Kidney (tissue), 14 donors: ENCODE measurements around the gene MEIKIN. TPM values are rescaled to one million over a fixed set of nuclear protein-coding genes. Genes with fewer than 3 reads are reported as not detected.

Experiments
- DNase-seq, 5 donors: peaks; one replicate each; pipeline ENCODE4 v3.0.0-alpha.2; 2013 to 2020
- FAIRE-seq: peaks from 2 replicates; lab custom pipeline; 2012; peaks lifted over from hg19 to GRCh38; lab: Jason Lieb, UNC
- H3K27ac ChIP-seq, 2 donors: one replicate each; pipeline ENCODE4 v1.7.0; 2013; ENCODE audit warnings: low read depth in 2 of 2, low read length in 2 of 2, inconsistent platforms in 1 of 2
- H3K27me3 ChIP-seq: one replicate; pipeline ENCODE4 v1.7.1; 2013; ENCODE audit warnings: low read length, inconsistent platforms; ENCODE audit not compliant: control insufficient read depth, insufficient read depth
- H3K36me3 ChIP-seq, 3 donors: one replicate each; pipeline versions ENCODE4 v1.7.0 to v1.7.1; 2013; ENCODE audit warnings: low read length in 3 of 3, control low read depth in 1 of 3, inconsistent platforms in 1 of 3; ENCODE audit not compliant: insufficient read depth in 3 of 3, control insufficient read depth in 2 of 3
- H3K4me1 ChIP-seq, 3 donors: one replicate each; pipeline versions ENCODE4 v1.7.0 to v1.7.1; 2013; ENCODE audit warnings: low read length in 3 of 3, inconsistent platforms in 1 of 3, low read depth in 1 of 3; ENCODE audit not compliant: control insufficient read depth in 2 of 3, insufficient read depth in 2 of 3
- H3K4me3 ChIP-seq, 3 donors: one replicate each; pipeline versions ENCODE4 v1.7.0 to v1.8.1; 2013; ENCODE audit warnings: low read length in 3 of 3, control low read depth in 1 of 3, inconsistent platforms in 1 of 3
- H3K9ac ChIP-seq, 3 donors: one replicate each; pipeline versions ENCODE4 v1.7.0 to v1.7.1; 2013; ENCODE audit warnings: low read length in 3 of 3, control low read depth in 1 of 3, inconsistent platforms in 1 of 3
- H3K9me3 ChIP-seq, 3 donors: one replicate each; pipeline versions ENCODE4 v1.7.0 to v1.7.1; 2013; ENCODE audit warnings: low read length in 3 of 3, control low read depth in 1 of 3, inconsistent platforms in 1 of 3; ENCODE audit not compliant: control insufficient read depth in 2 of 3, insufficient read depth in 1 of 3
- CTCF ChIP-seq: IDR thresholded peaks from 3 replicates; pipeline ENCODE4 v1.5.1; 2012; ENCODE audit warnings: mild to moderate bottlenecking, moderate library complexity, borderline replicate concordance; ENCODE audit not compliant: insufficient read depth; ENCODE audit errors: extremely low read depth
- intact Hi-C: fragments of 100-400 bp; cut with DNase I; formaldehyde crosslinking; loops from one replicate; pipeline ENCODE4 v1.11.1; 2022
- polyA plus RNA-seq: library from polyadenylated mRNA; stranded (reverse); fragments of 350-450 nt; fragmentation: Illumina TruSeq; extraction: RNeasy Lipid Tissue Mini Kit (QIAGEN cat#74804); gene quantifications from one replicate; pipeline ENCODE4 v1.2.3, GENCODE V29; 2014; ENCODE audit warnings: low read depth, low replicate concordance; ENCODE audit not compliant: insufficient read depth
- total RNA-seq: library from RNA; stranded (reverse); fragmentation: NEBNext Ultra II Directional; extraction: Animal tissue kit (Norgen Biotek cat#: 25700); gene quantifications from one replicate; pipeline ENCODE4 v1.2.1, GENCODE V29; 2021
- donor health status: control.
- donor health status: control.
- donor health status: control.
- donor health status: control.
- donor health status: control.
- donor health status: DM: yes; HTN: yes; CAD: no.
- donor health status: Normal renal cell carcinoma (clear cell type).

The MEIKIN gene
- total and polyA plus RNA-seq, 2 donors from 2014 or later, result 0.63 TPM; not detected in 1

GRCh38 chr5:131942016-131942415, 3.4 kb downstream of the MEIKIN start:
- Histone ChIP-seq H3K4me1 (no peaks in the 10 kb centered on the region), H3K27ac (no peak overlapping the region), H3K36me3 (no peaks in the 10 kb centered on the region), H3K9ac (no peak overlapping the region), H3K9me3 (no peaks in the 10 kb centered on the region), H3K27me3 (no peaks in the 10 kb centered on the region), H3K4me3 (no peak overlapping the region)
- intact Hi-C loops, result no loop called here
- TF ChIP-seq CTCF, result no peak
- DNase-seq (no peak), FAIRE-seq (no peak)

- no peak for FAIRE-seq
- H3K4me1 ChIP-seq, result no peaks in the 10 kb centered on the region
- no peaks in the 10 kb centered on the region for H3K27me3 ChIP-seq
- DNase-seq, result no peak
- H3K4me3 ChIP-seq, result no peak overlapping the region
- no peaks in the 10 kb centered on the region for H3K9me3 ChIP-seq
- TF ChIP-seq CTCF, result no peak
- no peaks in the 10 kb centered on the region for H3K36me3 ChIP-seq
- no peak overlapping the region for H3K27ac ChIP-seq
- no peak overlapping the region for H3K9ac ChIP-seq
- intact Hi-C loops, result no loop called here
These were observed 5.6 kb downstream of the MEIKIN start for GRCh38 chr5:131939690-131940345.

GRCh38 chr5:131932235-131932634, 13.2 kb downstream of the MEIKIN start:
- no peaks in the 10 kb centered on the region for H3K36me3 ChIP-seq
- H3K9me3 ChIP-seq, result peaks cover 0 to 21% (median 7%) of the 10 kb centered on the region in 3 donors
- DNase-seq (no peak), FAIRE-seq (no peak)
- H3K27me3 ChIP-seq, result no peaks in the 10 kb centered on the region
- no peaks in the 10 kb centered on the region for H3K4me1 ChIP-seq
- H3K27ac ChIP-seq, result no peak overlapping the region
- intact Hi-C loops, result no loop called here
- H3K9ac ChIP-seq, result no peak overlapping the region
- TF ChIP-seq CTCF, result no peak
- H3K4me3 ChIP-seq, result no peak overlapping the region

- no peak for DNase-seq
- no peak for TF ChIP-seq CTCF
- H3K9ac ChIP-seq, result no peak overlapping the region
- FAIRE-seq, result no peak
- H3K4me3 ChIP-seq, result no peak overlapping the region
- no peaks in the 10 kb centered on the region for H3K36me3 ChIP-seq
- H3K27ac ChIP-seq, result no peak overlapping the region
- peaks cover 0 to 25% (median 8%) of the 10 kb centered on the region in 3 donors for H3K9me3 ChIP-seq
- intact Hi-C loops, result no loop called here
- no peaks in the 10 kb centered on the region for H3K27me3 ChIP-seq
- H3K4me1 ChIP-seq, result no peaks in the 10 kb centered on the region
These were observed 16.5 kb downstream of the MEIKIN start for GRCh38 chr5:131928957-131929356.
